GM19397 (cell line): ENCODE measurements around the gene CHST11.

Source experiments
- ATAC-seq: cut with Tn5 transposase; IDR thresholded peaks from one replicate; pipeline ENCODE4 v1.9.1; 2021; ENCODE audit warnings: mild to moderate bottlenecking, moderate library complexity; ENCODE audit not compliant: unreplicated experiment

CHST11 gene

GRCh38 chr12:104459368-104459909 is 2.7 kb downstream of the CHST11 start:
- no peak for ATAC-seq

DNA sequence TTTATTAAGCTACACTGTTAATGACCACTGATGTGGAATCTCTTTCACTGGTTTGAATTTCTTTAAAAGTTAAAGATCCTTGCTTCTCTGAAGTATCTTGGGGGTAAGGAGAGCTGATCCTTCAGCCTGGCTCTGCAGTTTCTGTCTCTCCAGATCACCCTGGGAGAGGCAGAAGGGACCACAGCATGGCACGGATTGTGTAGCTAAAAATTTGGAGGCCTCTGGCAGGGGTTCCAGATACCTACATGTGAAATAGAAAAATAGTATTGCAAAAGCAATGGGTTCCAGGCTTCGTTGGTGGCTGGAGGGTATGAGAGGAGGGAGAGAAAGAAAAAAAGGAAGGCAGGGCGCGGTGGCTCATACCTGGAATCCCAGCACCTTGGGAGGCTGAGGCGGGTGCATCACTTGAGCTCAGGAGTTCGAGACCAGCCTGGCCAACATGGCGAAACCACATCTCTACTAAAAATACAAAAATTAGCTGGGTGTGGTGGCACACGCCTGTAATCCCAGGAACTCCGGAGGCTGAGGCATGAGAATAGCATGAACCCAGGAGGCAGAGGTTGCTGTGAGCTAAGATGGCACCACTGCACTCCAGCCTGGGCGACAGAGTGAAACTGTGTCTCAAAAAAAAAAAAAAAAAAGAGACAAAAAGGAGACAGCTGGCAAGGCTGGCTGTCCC is 3.4 kb downstream of the CHST11 start:
- ATAC-seq: no peak

DNA sequence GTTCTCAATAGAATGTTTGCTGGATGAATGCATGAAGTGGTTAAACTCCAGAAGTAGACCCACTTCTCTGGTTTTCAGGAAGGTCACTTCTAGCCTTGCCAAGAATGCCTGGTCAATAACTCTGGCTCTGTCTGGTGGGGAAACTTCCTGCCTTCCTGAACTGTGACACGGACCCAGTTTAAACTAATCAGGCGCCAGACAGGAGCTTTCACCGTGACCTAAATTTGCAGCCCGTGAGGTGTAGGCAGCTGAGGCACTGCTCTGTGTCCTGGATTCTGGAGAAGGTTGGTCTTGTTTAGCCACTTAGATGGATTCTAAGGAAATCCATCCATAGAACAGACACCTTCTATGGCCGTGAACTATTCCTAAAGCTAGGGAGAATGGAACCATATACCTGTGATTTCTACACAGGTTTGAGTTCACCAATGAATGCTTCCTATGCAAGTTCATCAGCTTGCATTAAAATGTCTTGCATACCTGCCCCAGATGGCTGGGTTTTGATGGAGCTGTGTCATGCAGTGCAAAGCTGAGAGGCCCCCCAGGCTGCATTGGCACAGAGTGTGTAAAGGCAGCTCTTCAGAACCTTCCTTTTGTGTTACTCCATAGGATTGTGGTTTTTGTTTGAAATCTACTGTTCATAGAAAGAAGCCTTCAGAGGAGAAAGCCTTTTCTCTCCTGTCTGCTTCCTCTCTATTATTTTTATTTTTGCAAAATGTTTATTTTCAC is 4.4 kb downstream of the CHST11 start:
- no peak for ATAC-seq

GRCh38 chr12:104462325-104462724 is 5.6 kb downstream of the CHST11 start:
- no peak for ATAC-seq

- ATAC-seq: peak; percentile 33
Observed at GRCh38 chr12:104462931-104463339, 6.2 kb downstream of the CHST11 start.

DNA sequence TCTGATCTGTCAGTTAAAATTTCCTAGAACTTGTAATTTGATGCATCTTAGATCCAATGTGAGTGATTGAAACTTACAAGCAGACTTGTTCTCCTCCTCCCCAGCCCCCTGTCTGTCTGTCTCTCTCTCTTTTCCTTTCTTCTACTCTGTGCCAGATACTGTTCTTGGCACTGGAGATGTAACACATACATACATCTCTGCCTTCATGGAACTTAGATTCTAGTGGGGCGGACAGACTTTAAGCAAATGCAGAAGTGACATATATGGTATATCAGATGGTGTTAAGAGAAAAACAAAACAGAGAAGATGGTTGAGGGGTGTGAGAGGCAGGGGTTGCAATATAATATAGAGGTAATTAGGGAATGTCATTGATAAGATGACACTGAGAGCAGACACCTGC is 6.6 kb downstream of the CHST11 start:
- no peak for ATAC-seq

- no peak for ATAC-seq
Observed at GRCh38 chr12:104464899-104465298, 8.2 kb downstream of the CHST11 start.

DNA sequence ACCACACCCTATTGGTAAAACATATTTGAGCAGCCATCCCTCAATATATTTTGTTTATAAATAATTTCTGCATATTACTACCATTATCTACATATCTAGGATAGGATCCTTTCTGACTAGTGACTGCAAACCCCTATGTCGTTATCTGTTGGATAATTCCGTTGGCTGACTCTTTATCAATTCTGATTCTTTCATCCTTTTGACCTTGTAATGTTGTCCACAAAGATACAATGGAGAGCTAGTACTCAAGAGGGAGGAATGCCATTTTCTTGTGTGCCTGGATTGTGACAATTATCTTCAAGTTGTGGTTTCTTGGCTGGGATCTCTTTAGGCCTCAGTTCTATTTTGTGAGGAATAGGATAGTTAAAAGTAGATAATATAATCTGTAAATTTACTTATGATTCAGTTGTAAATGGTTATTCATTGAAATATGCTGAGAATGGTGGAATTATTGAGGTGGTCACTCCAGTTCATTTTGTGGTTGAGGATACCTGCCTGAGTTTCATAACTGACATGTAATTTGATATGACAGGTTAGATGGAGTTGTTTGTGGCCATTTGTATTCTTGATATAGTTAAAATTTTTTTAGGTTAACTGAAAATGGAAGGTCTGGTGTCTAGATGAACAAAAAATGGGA is 10.1 kb downstream of the CHST11 start:
- ATAC-seq: no peak

- no peak for ATAC-seq
Observed at GRCh38 chr12:104467346-104467837, 10.6 kb downstream of the CHST11 start.

DNA sequence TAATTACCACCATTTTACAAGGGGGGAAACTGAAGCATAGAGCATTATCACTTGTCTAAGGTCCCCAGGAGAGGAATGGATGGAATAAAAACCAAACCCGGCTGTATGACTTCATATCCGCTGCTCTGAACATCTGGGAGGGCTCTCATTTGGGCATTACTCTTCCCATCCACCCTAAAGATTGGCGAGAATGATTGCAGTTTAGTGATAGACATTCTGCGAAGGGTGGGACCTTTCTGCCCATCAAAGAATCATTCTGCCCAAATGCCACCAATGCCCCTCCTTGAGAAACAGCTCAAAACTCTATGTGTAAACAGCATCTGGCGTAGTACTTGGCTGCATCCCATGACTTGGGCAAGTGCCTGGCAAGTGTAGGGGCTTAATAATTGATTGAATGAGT is 11.6 kb downstream of the CHST11 start:
- no peak for ATAC-seq

DNA sequence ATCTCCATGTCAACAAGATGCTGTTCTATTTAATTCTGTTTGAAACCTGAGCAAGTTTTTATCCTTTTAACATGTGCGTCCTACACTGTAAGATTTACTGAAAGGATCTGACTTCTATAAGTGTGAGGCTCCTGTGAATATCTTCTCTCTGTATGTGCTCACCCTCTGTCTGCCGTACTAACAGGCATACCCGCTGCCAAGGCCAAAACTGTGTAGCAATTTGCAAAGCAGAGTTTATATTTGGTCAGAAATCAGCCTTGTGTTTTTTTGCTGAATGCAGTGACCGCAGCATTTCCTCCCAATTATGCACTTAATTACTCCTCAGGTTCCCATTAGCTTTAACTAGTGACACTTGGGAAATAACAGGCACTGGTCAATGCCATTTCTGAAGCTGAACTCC is 12.3 kb downstream of the CHST11 start:
- no peak for ATAC-seq

- no peak for ATAC-seq
Observed at GRCh38 chr12:104469523-104469922, 12.8 kb downstream of the CHST11 start.

GRCh38 chr12:104470521-104470920 is 13.8 kb downstream of the CHST11 start:
- no peak for ATAC-seq

DNA sequence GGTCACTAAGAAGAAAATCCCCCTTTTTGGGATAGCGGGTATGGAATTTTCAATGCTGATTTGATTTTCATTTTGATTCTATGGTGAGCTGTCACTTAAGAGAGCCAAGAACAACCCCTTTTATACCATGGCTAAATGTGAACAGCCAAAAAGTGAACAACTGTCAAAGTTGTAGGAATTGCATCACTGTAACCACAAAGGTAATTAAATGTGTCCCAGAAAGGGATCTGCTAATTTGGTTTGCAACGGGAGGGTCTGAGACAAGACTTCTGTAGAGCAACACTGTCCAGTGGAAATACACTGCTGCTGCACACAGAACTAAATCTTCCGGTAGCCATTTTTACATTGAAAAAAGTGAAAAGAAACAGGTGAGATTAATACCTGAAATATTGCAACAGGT is 14.6 kb downstream of the CHST11 start:
- no peak for ATAC-seq

- no peak for ATAC-seq
Observed at GRCh38 chr12:104472748-104473147, 16.0 kb downstream of the CHST11 start.

DNA sequence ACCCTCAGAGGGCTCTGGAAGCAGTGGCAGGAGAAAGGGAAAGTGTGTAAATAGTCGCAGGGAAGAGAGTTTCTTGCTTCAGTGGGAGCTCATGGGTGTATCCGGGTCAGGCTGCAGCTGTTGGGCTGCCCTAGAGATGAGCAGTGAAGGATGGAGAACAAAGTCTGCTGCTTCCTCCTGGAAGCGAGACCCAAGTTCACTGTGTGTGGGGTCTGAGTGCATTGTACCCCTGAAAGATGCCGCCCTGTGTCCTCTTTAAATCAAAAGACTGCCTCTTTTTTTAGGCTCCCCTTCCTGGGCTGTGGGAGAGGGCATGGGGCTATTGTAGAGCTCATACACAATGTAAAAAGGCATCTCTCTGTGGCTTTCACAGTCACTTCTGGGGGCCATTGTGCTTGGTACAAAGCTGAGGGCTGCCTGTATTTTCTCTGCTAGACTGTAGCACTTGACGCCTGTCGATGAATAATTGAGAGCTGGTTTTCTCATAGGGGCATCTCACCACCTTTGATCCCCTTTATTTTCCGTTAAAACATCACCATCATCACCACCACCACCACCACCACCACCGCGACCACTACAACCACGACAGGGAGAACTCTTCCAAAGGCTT is 16.7 kb downstream of the CHST11 start:
- ATAC-seq: peak; percentile 59

- ATAC-seq: no peak
Observed at GRCh38 chr12:104475271-104475670, 18.5 kb downstream of the CHST11 start.

GRCh38 chr12:104477510-104478390 is 21.0 kb downstream of the CHST11 start:
- ATAC-seq: no peak

- ATAC-seq: peak; percentile 69
Observed at GRCh38 chr12:104478396-104479122, 21.8 kb downstream of the CHST11 start.
